ENCODE data around the gene FADD. TPM values are rescaled to one million over a fixed set of nuclear protein-coding genes. Genes with fewer than 3 reads are reported as not detected.

Gene FADD
- total and polyA plus RNA-seq, 11 donors: 8.5 to 24.4 (median 10.2) TPM

DNA sequence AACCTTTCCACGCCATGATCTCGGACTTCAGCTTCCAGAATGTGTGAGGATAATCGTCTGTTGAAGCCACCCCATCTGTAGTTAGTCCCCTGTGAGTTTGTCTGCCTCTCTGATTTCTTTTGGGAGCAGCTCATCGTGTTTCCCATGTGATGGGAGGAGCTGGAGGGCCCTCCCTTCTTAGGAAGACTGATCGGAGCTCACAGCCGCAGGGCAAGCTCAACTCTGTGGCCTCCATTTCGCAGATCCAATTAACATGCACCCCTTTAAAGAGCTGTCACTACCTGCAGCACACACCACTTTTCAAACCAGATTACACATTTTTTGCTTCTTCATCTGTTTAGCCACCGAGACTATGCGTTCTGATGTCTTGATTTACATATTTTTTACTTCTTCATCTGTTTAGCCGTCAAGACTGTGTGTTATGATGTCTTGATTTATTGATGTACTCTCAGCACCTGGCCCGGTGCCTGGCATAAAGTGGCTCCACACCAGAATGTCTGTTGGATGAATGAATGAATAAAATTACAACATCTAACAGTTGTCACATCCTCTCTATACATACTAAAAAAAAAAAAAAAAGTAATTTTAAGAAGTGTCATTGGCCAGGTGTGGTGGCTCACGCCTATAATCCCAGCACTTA is 52.5 kb downstream of the FADD start:
- no peak overlapping the region for H3K27ac ChIP-seq
- no peaks in the 10 kb centered on the region for H3K9me3 ChIP-seq
- peaks cover 0 to 6% (median 0%) of the 10 kb centered on the region in 9 donors for H3K27me3 ChIP-seq
- peaks cover 0 to 3% (median 0%) of the 10 kb centered on the region in 12 donors for H3K4me1 ChIP-seq
- TF ChIP-seq POLR2A (IDR thresholded peaks at IDR 0.05): no peak
- TF ChIP-seq, protein P1, sequence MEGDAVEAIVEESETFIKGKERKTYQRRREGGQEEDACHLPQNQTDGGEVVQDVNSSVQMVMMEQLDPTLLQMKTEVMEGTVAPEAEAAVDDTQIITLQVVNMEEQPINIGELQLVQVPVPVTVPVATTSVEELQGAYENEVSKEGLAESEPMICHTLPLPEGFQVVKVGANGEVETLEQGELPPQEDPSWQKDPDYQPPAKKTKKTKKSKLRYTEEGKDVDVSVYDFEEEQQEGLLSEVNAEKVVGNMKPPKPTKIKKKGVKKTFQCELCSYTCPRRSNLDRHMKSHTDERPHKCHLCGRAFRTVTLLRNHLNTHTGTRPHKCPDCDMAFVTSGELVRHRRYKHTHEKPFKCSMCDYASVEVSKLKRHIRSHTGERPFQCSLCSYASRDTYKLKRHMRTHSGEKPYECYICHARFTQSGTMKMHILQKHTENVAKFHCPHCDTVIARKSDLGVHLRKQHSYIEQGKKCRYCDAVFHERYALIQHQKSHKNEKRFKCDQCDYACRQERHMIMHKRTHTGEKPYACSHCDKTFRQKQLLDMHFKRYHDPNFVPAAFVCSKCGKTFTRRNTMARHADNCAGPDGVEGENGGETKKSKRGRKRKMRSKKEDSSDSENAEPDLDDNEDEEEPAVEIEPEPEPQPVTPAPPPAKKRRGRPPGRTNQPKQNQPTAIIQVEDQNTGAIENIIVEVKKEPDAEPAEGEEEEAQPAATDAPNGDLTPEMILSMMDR (IDR thresholded peaks at IDR 0.05): no peak
- DNase-seq (no peak), ATAC-seq (no peak)
- WGBS, 4 donors: 69 to 75% (median 72%) methylated on average over 12 of the region's 12 CpGs
- no peak overlapping the region for H3K4me3 ChIP-seq
- H3K36me3 ChIP-seq: no peaks in the 10 kb centered on the region
- intact Hi-C loops (cut with DNase I): no loop called here

Other genes starting within 250 kb of the FADD start
- gene ANO1, start 125.0 kb upstream of the FADD start, total RNA-seq: 10 to 100 TPM in 4 of 9 donors, 1 to 10 TPM in 5; 4.2 to 17.8 (median 9.8) TPM
- gene ANO1, start 125.0 kb upstream of the FADD start, polyA plus RNA-seq: 1 to 10 TPM; 5.1 to 6.1 TPM
- 10 to 100 TPM; 32.2 to 53.1 (median 40.7) TPM for gene PPFIA1, start 67.4 kb downstream of the FADD start, total RNA-seq
- gene PPFIA1, start 67.4 kb downstream of the FADD start, polyA plus RNA-seq: 10 to 100 TPM; 15.8 to 28.0 TPM
- 100 to 1,000 TPM; 109 to 186 (median 143) TPM for gene CTTN, start 195.2 kb downstream of the FADD start, total RNA-seq
- gene CTTN, start 195.2 kb downstream of the FADD start, polyA plus RNA-seq: 100 to 1,000 TPM in 1 of 2 donors, 10 to 100 TPM in 1; 77.3 to 100 TPM